Loucy (cell line): ENCODE data around the gene CDH4.

Experiments used
- EZH2phosphoT487 ChIP-seq: fragments of 200-600 bp; IDR thresholded peaks from 2 replicates; pipeline ENCODE4 v1.6.1; 2018; ENCODE audit warnings: antibody characterized with exemption, mild to moderate bottlenecking, moderate library complexity, borderline replicate concordance
- TF ChIP-seq, protein P1 (sequence below): fragments of 200-600 bp; sonication (generic); conservative IDR thresholded peaks from 2 replicates; pipeline ENCODE4 v1.5.1; 2014; ENCODE audit warnings: mild to moderate bottlenecking, antibody characterized with exemption, low read length

- TF ChIP-seq, protein P1, sequence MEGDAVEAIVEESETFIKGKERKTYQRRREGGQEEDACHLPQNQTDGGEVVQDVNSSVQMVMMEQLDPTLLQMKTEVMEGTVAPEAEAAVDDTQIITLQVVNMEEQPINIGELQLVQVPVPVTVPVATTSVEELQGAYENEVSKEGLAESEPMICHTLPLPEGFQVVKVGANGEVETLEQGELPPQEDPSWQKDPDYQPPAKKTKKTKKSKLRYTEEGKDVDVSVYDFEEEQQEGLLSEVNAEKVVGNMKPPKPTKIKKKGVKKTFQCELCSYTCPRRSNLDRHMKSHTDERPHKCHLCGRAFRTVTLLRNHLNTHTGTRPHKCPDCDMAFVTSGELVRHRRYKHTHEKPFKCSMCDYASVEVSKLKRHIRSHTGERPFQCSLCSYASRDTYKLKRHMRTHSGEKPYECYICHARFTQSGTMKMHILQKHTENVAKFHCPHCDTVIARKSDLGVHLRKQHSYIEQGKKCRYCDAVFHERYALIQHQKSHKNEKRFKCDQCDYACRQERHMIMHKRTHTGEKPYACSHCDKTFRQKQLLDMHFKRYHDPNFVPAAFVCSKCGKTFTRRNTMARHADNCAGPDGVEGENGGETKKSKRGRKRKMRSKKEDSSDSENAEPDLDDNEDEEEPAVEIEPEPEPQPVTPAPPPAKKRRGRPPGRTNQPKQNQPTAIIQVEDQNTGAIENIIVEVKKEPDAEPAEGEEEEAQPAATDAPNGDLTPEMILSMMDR: no peak
- TF ChIP-seq EZH2phosphoT487: no peak
Observed at GRCh38 chr20:61252601-61253263, 671 bp downstream of the CDH4 start.
